Measurements from ENCODE around the gene GNAZ.

DNA sequence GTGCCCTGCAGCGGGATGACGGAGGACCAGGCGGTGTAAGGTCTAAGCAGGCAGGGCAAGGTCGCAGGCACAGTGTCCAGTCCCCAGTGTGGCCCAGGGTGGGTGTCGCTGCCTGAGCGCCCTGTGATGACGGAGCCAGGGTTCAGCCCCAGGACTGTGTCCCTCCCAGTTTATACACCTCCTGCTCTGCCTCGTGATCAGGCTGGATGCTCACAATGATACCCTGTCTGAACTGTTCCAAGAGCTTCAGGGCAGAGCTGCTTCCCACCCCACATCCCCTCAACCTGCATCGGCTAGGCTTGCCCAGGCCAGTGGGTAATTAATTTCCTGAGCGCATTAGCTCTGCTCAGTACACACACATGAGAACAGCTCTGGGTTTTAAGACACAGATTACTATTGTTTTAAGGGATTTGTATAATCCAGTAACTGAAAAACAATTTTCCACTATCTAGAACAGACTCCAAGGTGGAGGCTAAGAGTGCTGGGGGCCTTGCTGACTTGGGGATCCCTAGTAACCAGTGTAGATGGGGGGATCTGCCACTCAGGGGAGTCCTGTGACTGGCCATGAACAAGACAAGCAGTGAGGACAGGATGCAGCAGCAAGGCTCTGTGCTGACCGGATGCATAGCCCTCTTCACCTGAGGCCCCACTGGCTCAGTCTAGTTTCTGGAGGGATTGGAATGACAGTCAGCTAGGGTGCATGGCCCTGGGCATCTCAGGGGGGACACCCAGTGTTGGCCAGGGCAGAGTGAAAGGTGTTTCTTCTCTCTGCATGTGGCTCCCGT is 34.1 kb downstream of the GNAZ start:
- TF ChIP-seq, protein P1, sequence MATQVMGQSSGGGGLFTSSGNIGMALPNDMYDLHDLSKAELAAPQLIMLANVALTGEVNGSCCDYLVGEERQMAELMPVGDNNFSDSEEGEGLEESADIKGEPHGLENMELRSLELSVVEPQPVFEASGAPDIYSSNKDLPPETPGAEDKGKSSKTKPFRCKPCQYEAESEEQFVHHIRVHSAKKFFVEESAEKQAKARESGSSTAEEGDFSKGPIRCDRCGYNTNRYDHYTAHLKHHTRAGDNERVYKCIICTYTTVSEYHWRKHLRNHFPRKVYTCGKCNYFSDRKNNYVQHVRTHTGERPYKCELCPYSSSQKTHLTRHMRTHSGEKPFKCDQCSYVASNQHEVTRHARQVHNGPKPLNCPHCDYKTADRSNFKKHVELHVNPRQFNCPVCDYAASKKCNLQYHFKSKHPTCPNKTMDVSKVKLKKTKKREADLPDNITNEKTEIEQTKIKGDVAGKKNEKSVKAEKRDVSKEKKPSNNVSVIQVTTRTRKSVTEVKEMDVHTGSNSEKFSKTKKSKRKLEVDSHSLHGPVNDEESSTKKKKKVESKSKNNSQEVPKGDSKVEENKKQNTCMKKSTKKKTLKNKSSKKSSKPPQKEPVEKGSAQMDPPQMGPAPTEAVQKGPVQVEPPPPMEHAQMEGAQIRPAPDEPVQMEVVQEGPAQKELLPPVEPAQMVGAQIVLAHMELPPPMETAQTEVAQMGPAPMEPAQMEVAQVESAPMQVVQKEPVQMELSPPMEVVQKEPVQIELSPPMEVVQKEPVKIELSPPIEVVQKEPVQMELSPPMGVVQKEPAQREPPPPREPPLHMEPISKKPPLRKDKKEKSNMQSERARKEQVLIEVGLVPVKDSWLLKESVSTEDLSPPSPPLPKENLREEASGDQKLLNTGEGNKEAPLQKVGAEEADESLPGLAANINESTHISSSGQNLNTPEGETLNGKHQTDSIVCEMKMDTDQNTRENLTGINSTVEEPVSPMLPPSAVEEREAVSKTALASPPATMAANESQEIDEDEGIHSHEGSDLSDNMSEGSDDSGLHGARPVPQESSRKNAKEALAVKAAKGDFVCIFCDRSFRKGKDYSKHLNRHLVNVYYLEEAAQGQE (IDR thresholded peaks at IDR 0.05; ENCODE audit: low read depth): no peak
- no peak for TF ChIP-seq RAD21 (IDR thresholded peaks at IDR 0.05; ENCODE audit: low read depth)
- TF ChIP-seq, protein P2, sequence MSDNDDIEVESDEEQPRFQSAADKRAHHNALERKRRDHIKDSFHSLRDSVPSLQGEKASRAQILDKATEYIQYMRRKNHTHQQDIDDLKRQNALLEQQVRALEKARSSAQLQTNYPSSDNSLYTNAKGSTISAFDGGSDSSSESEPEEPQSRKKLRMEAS (IDR thresholded peaks at IDR 0.05): no peak
- no peak for TF ChIP-seq CEBPB (IDR thresholded peaks at IDR 0.05)

All from Ishikawa (cell line).